Germinal center (tissue), 1 donor: ENCODE data around the gene CPA2.
A peak's percentile ranks its signal among the peaks of the same experiment; 100 is the strongest.

Source experiments
- DNase-seq: peaks from one replicate; pipeline ENCODE4 v3.0.0; 2012; ENCODE audit warnings: mixed read lengths, low spot score

Gene CPA2

GRCh38 chr7:130279906-130280305 is 13.2 kb downstream of the CPA2 start:
- DNase-seq = no peak

DNA sequence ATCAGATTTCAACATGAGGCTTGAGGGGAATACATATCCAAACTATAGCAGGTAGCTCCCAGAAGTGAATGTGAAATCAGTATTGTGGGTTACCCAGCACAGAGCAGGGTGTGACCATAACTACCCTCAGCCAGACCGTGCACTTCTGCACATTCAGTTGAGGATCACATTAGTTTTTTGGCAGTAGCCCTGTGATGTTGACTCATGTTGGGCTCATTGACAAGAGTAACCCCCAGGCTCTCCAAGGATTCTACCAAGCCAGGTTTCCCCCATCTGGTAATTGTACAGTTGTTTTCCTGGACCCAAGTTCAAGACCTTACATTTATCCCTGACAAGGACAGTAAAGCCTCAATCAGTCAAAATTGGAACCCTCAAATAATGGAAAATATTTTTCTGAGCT is 14.6 kb downstream of the CPA2 start:
- no peak for DNase-seq

DNA sequence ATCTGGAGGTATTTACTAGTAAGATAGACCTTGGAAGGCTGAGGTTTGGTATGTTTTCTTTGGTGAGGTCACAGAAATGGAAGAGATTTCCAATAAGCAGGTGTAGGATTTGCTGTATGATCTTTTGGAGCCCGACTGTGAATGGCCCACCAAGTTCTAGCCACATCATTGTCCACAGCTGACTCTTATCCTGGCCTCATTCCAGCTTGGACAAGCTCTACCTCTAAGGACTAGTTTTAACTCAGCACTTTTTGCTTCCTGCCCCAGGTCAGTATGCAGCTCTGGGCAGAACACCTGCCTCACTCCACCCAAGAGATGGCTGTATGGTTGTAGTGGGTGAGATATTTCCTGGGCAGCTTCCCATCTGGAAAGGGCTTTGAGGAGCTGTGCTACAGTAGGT is 20.2 kb downstream of the CPA2 start:
- DNase-seq = no peak

DNA sequence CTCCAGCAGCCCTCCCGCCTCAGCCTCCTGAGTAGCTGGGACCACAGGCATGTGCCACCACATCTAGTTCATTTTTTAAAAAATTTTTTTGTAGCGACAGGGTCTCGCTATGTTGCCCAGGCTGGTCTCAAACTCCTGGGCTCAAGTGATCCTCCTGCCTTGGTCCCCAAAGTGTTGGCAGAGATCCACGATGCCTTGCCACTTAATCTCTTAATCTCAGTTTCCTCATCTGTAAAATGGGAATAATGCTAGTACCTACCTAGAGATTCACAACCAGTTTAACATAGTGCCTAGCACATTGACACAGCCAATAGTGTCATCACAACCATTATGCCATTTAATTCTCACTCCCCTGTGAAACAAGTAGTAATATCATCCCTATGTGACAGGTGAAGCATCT is 21.5 kb downstream of the CPA2 start:
- no peak for DNase-seq

- DNase-seq = no peak
Observed at GRCh38 chr7:130288829-130289228, 22.2 kb downstream of the CPA2 start.

DNA sequence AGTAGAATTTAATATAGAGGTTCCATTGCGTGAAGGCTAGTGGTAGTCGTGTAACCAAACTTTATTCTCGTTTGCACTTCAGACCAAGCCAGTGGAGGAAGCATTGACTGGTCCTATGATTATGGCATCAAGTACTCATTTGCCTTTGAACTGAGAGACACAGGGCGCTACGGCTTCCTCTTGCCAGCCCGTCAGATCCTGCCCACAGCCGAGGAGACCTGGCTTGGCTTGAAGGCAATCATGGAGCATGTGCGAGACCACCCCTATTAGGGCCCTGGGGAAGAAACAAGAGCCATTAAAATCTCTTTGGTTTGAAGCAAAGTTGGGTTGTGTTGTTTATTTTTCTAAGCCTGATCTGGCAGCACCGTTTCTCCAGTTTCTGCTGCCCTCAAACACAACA is 22.8 kb downstream of the CPA2 start:
- DNase-seq = no peak

DNA sequence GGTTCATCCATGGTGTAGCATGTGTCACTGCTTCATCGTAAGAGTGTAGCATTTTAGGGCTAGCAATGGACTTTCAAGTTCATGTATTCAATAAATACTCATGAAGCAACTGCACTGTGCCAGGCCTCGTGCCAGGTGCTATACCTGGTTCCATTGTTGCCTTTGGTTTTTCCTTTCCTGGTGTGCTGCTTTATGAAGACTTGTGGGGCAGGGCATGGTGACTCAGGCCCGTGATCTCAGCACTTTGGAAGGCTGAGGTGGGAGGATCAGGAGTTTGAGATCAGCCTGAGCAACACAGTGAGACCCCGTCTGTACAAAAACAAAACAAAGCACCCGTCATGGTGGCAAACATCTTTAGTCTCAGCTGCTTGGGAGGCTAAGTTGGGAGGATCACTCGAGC is 24.1 kb downstream of the CPA2 start:
- DNase-seq = no peak

GRCh38 chr7:130292682-130293257 is 26.1 kb downstream of the CPA2 start, which contains the start of gene CPA4:
TSS of gene CPA4 (plus strand) at chr7:130293161. CDS start at chr7:130293181, 20 bp downstream.
- no peak for DNase-seq

DNA sequence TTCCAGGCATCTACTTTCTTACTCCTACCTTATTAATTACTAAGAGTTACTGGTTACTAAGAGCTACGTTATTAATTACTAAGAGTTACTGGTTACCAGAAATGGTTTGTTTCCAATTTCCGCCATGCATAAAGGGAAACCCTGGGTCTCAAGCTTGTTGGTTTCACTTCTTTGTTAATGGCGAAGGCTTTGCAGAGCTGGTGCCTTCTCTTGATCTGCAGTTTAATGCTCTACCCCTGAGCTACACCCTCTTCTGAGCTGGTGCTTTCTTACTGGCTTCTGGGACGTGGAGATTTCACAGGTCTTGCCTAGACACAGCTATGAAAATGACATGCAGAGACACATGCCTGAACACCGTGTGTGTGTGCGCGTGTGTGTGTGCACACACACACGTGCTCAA is 26.9 kb downstream of the CPA2 start:
- DNase-seq = peak; percentile 21

DNA sequence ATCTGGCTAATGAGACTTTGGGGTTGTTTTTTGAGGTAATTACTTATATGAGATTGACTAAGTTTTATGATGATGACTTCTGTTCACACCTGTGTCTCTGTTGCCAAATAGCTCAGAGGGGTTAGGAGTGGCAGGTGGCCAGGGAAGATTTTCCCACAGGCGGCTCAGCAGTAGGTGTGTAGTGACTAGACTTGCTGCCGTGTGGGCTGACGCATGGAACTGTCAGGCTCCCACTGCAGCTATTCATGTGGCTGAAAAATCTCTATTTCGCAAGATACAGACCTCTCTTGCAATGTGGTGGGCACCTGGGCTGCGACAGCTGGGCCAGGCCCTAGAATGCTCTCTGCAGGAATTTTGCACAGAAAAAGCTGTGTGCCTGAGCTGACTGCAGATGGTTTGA is 27.7 kb downstream of the CPA2 start:
- DNase-seq = no peak

GRCh38 chr7:130296221-130296951 is 29.7 kb downstream of the CPA2 start:
- DNase-seq = no peak

- DNase-seq = no peak
Observed at GRCh38 chr7:130297628-130298543, 31.2 kb downstream of the CPA2 start.

- no peak for DNase-seq
Observed at GRCh38 chr7:130298544-130299326, 32.1 kb downstream of the CPA2 start.

- DNase-seq = no peak
Observed at GRCh38 chr7:130299866-130300265, 33.2 kb downstream of the CPA2 start.

DNA sequence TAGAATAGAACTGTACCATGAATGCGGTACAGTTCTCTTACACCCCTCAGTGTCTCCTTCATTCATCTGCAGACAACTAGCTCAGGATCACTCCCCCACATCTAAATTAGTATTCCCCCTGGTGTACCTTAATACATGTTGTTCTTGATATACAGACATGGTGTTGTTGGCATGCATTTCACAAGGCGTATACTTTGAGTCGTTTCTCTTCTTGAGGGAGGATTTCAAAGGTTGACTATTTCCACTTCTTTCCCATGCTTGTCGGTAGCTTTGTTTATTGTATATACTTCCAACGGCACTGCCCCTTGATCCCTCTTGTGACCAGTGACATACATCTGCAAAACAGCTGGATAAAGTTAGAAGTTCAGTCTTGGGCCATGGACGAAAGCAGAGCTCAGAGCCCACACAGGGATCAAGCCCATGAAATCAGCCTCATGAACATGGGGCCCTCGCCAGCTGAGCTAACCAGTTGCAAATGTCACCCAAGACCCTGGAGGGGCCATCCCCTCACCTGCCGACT is 34.9 kb downstream of the CPA2 start:
- DNase-seq = no peak

DNA sequence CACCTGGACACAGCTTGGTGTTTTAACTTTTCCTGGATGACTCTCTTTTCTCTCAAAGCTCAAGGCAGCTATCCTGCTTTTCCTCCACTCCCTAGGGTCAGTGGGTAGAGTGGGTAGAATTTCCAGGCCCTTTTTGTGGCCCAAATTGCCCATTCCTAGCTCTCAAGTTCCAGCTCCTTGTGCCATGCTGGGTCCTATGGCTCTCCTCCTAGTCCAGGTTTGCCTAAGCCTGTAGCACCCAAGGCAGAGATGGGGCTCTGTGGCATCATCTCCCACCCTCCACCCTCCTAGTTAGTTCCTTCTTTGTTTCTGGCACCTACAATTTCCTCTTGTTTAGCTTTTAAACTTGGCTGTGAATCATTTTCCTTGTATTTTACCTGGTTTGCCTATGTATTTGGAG is 36.0 kb downstream of the CPA2 start:
- no peak for DNase-seq

DNA sequence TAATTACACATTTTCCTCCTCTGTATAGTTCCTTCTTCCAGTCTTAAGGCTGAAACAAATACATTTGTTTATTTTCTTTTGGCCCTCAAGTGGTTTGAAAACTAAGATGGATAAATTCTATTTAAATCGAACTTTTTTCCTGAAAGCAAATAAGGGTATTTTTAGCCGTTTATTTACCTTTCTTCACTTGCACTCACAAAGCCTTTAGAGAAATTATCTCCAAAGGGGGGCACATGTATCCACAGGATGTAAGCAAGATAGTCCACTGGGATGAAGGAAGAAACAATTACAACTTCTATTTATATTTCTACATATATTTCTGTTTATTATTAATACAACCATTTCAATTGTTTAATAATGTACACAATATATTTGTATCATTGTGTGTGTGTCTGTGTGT is 36.5 kb downstream of the CPA2 start:
- no peak for DNase-seq

DNA sequence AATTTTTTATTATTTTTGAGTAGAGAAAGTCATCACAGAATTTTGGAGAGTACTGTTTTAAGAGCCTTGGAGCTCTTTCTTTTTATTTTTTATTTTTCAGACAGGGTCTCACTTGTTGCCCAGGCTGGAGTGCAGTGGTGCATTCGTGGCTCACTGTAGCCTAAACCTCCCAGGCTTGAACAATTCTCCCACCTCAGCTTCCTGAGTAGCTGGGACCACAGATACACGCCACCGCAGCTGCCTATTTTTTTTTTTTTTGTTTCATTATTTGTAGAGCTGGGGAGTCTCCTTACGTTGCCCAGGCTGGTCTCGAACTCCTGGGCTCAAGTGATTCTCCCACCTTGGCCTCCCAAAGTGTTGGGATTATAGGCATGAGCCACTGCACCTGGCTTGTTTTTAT is 36.9 kb downstream of the CPA2 start:
- DNase-seq = no peak

- no peak for DNase-seq
Observed at GRCh38 chr7:130303982-130304381, 37.3 kb downstream of the CPA2 start.

- no peak for DNase-seq
Observed at GRCh38 chr7:130304878-130305277, 38.2 kb downstream of the CPA2 start.

GRCh38 chr7:130305433-130306042 is 38.9 kb downstream of the CPA2 start:
- no peak for DNase-seq
